OCI-M1 (cell line): ENCODE results near the gene NCBP3.

Source experiments
- DNase-seq: peaks from one replicate; lab custom pipeline; 2025; lab: John Stamatoyannopoulos, UW

Gene NCBP3

DNA sequence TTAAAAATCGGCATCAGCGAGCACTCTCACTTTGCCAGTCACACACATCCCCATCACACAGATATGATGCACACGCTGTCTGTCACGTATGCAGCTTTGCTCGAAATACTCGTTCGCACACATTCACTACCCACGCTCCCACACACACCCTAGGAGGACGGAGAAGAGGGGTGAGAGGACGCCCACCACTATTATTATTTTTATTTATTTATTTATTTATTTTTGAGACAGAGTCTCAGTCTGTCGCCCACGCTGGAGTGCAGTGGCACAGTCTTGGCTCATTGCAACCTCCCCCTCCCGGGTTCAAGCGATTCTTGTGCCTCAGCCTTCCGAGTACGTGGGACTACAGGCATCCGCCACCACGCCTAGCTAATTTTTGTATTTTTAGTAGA is 92.0 kb downstream of the NCBP3 start:
- DNase-seq, result no peak

- DNase-seq, result no peak
These were observed 92.4 kb downstream of the NCBP3 start for GRCh38 chr17:3753624-3754023.
